Thyroid gland (tissue), 4 donors: ENCODE results near the gene PRKD1. TPM values are rescaled to one million over a fixed set of nuclear protein-coding genes. Genes with fewer than 3 reads are reported as not detected.

Experiments used
- DNase-seq, 2 donors: peaks; one replicate each; pipeline ENCODE4 v3.0.0-alpha.2; 2019
- H3K27ac ChIP-seq, 3 donors: fragments of 200-600 bp; sonication (generic); 1 replicate in 2 of 3; 2 replicates in 1 of 3; pipeline ENCODE4 v1.5.1; 2016 to 2019; ENCODE audit warnings: mild to moderate bottlenecking in 1 of 3, moderate library complexity in 1 of 3
- H3K27me3 ChIP-seq: fragments of 200-600 bp; sonication (generic); one replicate; pipeline ENCODE4 v1.5.1; 2019
- H3K36me3 ChIP-seq, 2 donors: fragments of 200-600 bp; sonication (generic); one replicate each; pipeline ENCODE4 v1.5.1; 2016 to 2019
- H3K4me1 ChIP-seq, 2 donors: fragments of 200-600 bp; sonication (generic); one replicate each; pipeline ENCODE4 v1.5.1; 2017 to 2019
- H3K4me3 ChIP-seq, 3 donors: fragments of 200-600 bp; sonication (generic); replicated peaks in 1 of 3; 1 replicate in 2 of 3; 2 replicates in 1 of 3; pipeline ENCODE4 v1.5.1; 2016; ENCODE audit warnings: mild to moderate bottlenecking in 1 of 3
- H3K9me3 ChIP-seq: fragments of 200-600 bp; sonication (generic); one replicate; pipeline ENCODE4 v1.5.1; 2017
- POLR2A ChIP-seq, 2 donors: fragments of 450-650 bp; IDR thresholded peaks; one replicate each; pipeline ENCODE4 v1.6.1; 2017; ENCODE audit warnings: antibody characterized with exemption in 2 of 2, mild to moderate bottlenecking in 2 of 2, moderate library complexity in 1 of 2
- WGBS, 2 donors: methylation state at CpG; one replicate each; pipeline ENCODE4 v1.1.5; 2017; 5-methylcytosine and 5-hydroxymethylcytosine counted together
- intact Hi-C: fragments of 100-400 bp; cut with DNase I; formaldehyde crosslinking; loops from one replicate; pipeline ENCODE4 v1.15.1; 2023
- total RNA-seq, 4 donors: library from RNA; depleted of rRNA; stranded (reverse); fragments of >200 nt; gene quantifications; one replicate each; pipeline ENCODE4 v1.2.3, GENCODE V29; 2016
- TF ChIP-seq, protein P1 (sequence below), 6 experiments: fragments of 200-600 bp in 3 of 6; fragments of 450-650 bp in 3 of 6; sonication (generic) in 3 of 6; IDR thresholded peaks; one replicate each; pipeline ENCODE4 v1.5.1; 2016 to 2019; ENCODE audit warnings: antibody characterized with exemption in 6 of 6, mild to moderate bottlenecking in 2 of 6, inconsistent platforms in 1 of 6, moderate library complexity in 1 of 6

The PRKD1 gene
- total RNA-seq, 4 donors from 2014 or later = 12.7 to 17.4 (median 14.3) TPM

DNA sequence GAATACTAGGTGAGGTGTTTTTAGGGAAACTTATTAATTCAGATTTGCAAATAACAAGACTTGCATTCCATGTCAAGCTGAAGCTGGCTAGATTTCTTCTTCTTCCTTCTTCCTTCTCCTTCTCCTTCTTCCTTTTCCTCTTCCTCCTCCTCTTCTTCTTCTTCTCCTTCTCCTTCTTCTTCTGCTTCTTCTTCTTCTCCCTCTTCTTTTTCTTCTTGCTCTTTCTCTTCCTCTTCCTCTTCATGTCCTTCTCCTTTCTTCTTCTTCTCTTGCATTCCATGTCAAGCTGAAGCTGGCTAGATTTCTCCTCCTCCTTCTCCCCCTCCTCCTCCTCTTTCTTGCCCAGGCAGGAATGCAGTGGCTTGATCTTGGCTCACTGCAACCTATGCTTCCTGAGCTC, 297.8 kb downstream of the PRKD1 start:
- Histone ChIP-seq H3K9me3 (no peaks in the 10 kb centered on the region), H3K27ac (no peak overlapping the region), H3K4me1 (no peaks in the 10 kb centered on the region), H3K27me3 (no peaks in the 10 kb centered on the region), H3K4me3 (no peak overlapping the region), H3K36me3 (no peaks in the 10 kb centered on the region)
- TF ChIP-seq, protein P1, sequence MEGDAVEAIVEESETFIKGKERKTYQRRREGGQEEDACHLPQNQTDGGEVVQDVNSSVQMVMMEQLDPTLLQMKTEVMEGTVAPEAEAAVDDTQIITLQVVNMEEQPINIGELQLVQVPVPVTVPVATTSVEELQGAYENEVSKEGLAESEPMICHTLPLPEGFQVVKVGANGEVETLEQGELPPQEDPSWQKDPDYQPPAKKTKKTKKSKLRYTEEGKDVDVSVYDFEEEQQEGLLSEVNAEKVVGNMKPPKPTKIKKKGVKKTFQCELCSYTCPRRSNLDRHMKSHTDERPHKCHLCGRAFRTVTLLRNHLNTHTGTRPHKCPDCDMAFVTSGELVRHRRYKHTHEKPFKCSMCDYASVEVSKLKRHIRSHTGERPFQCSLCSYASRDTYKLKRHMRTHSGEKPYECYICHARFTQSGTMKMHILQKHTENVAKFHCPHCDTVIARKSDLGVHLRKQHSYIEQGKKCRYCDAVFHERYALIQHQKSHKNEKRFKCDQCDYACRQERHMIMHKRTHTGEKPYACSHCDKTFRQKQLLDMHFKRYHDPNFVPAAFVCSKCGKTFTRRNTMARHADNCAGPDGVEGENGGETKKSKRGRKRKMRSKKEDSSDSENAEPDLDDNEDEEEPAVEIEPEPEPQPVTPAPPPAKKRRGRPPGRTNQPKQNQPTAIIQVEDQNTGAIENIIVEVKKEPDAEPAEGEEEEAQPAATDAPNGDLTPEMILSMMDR (IDR thresholded peaks at IDR 0.05) = no peak
- TF ChIP-seq POLR2A (IDR thresholded peaks at IDR 0.05) = no peak
- intact Hi-C loops = no loop called here
- no peak for DNase-seq

DNA sequence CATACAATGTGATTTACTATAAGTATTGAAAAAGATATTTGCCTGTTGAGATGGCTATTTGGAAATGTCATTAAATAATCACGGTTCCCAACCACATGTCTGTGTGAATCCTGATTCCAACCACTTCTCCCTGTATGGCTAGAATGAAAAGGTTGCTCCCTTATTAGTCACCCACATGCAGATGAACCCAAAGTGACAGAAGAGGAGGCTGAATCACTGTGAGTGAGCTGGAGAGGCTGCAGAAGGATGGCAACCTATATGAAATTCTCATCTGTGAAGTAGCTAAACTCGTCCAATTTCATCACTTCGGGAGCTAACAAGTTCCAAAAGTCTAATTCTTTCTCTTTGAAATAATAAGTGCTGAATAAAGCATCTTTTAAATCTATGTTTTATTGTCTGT, 300.5 kb downstream of the PRKD1 start:
- Histone ChIP-seq H3K9me3 (no peaks in the 10 kb centered on the region), H3K4me3 (no peak overlapping the region), H3K36me3 (no peaks in the 10 kb centered on the region), H3K4me1 (no peaks in the 10 kb centered on the region), H3K27me3 (no peaks in the 10 kb centered on the region), H3K27ac (no peak overlapping the region)
- 93 to 97% methylated on average over 3 of the region's 3 CpGs for WGBS, 2 donors
- DNase-seq = no peak
- intact Hi-C loops = no loop called here
- TF ChIP-seq, protein P1 (IDR thresholded peaks at IDR 0.05) = no peak
- no peak for TF ChIP-seq POLR2A (IDR thresholded peaks at IDR 0.05)

DNA sequence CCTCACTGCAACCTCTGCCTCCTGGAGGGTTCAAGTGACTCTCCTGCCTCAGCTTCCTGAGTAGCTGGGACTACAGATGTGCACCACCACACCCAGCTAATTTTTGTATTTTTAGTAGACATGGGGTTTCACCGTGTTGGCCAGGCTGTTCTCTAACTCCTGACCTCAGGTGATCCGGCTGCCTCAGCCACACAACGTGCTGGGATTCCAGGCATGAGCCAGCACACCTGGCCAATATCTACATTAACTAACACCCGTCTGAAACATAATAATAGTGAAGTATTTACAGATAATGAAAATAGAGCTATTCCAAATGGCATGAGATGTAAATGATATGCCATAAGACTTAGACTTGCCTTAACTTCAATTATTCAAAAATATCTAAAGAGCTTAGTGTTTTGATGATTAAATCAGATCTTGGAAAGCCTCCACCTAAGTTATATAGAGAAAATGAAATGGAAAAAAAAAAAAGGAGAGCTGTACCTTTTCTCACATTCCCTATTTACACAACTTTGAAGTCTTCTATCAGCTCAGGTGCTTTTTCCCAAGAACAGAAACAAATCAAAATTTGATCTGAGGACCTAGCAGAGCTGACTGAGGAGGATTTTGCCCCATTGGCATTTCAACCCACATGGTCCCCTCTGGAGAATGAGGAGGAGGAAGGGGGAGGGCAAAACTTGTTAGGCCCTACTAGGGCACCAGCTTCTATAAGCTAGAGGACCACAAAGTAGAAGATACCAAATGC, 309.2 kb downstream of the PRKD1 start:
- H3K36me3 ChIP-seq = no peaks in the 10 kb centered on the region

DNA sequence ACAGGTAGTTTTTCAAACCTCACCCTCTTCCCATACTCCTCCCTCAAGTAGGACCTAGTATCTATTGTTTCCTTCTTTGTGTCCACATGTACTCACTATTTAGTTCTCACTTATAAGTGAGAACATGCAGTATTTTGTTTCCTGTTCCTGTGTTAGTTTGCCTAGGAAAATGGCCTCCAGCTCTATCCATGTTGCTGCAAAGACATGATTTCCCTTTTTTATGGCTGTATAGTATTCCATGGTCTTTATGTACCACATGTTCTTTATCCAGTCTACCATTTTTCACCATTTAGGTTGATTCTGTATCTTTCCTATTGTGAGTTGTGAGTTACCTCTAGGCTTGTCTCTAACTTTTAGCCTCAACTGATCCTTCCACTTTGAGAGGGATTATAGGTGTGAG, 310.7 kb downstream of the PRKD1 start:
- TF ChIP-seq POLR2A (IDR thresholded peaks at IDR 0.05) = no peak
- TF ChIP-seq, protein P1 (IDR thresholded peaks at IDR 0.05) = no peak
- no peak for DNase-seq
- Histone ChIP-seq H3K27me3 (no peaks in the 10 kb centered on the region), H3K4me3 (no peak overlapping the region), H3K27ac (no peak overlapping the region), H3K9me3 (no peaks in the 10 kb centered on the region), H3K36me3 (no peaks in the 10 kb centered on the region), H3K4me1 (no peaks in the 10 kb centered on the region)
- intact Hi-C loops = no loop called here

More for the DNA sequence above, 309.2 kb downstream of the PRKD1 start:
- TF ChIP-seq, protein P1 (IDR thresholded peaks at IDR 0.05) = no peak
- TF ChIP-seq POLR2A (IDR thresholded peaks at IDR 0.05) = no peak
- no peaks in the 10 kb centered on the region for H3K4me1 ChIP-seq
- no peak overlapping the region for H3K27ac ChIP-seq
- H3K4me3 ChIP-seq = no peak overlapping the region
- intact Hi-C loops = no loop called here
- 80 to 88% methylated on average over 4 of the region's 4 CpGs for WGBS, 2 donors
- no peak for DNase-seq
- H3K9me3 ChIP-seq = no peaks in the 10 kb centered on the region
- H3K27me3 ChIP-seq = no peaks in the 10 kb centered on the region

DNA sequence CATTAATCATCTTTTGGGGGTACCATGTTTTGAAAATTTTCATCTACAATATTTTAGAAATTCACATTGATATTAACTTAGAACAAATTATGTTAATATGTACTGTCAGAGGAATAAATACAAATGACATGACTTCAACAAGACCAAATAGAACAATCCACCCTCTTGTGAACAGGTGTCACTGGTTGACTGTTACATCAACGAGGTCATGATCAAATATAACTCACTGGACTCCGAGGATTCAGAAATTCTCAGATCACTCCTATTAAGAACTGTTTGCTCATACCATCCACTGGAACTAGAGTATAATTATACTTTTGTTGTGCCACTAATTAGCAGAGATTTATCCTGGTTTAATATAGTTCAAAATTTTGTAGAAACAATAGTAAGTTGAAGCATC, 318.8 kb downstream of the PRKD1 start:
- Histone ChIP-seq H3K36me3 (no peaks in the 10 kb centered on the region), H3K4me3 (no peak overlapping the region), H3K27ac (no peak overlapping the region), H3K4me1 (no peaks in the 10 kb centered on the region), H3K9me3 (no peaks in the 10 kb centered on the region), H3K27me3 (no peaks in the 10 kb centered on the region)
- DNase-seq = no peak
- no peak for TF ChIP-seq POLR2A (IDR thresholded peaks at IDR 0.05)
- TF ChIP-seq, protein P1 (IDR thresholded peaks at IDR 0.05) = no peak
- intact Hi-C loops = no loop called here
- 92 to 97% methylated on average over 2 of the region's 2 CpGs for WGBS, 2 donors
